A172 (cell line): Measurements from ENCODE around the gene NLRC5. TPM values are rescaled to one million over a fixed set of nuclear protein-coding genes. Genes with fewer than 3 reads are reported as not detected.
"Not testable (repeated sequence)": the region's sequence is repeated elsewhere in the genome, so short reads cannot be mapped to it uniquely, and the experiment has no call there.

Experiments used
- DNase-seq: peaks from one replicate; pipeline ENCODE4 v3.0.0-alpha.2; 2015; ENCODE audit warnings: low spot score
- total RNA-seq: library from RNA; depleted of rRNA; stranded (reverse); fragments of >200 nt; shearing (Covaris generic); gene quantifications from 2 replicates; pipeline ENCODE4 v1.2.3, GENCODE V29; 2014

The NLRC5 gene
- total RNA-seq, 1 experiment from 2014 or later = 20.2 TPM

GRCh38 chr16:56998861-56999260 is 9.5 kb downstream of the NLRC5 start:
- DNase-seq = no peak

- DNase-seq = peak; percentile 20
These were observed 10.3 kb downstream of the NLRC5 start for GRCh38 chr16:56999409-57000270.

GRCh38 chr16:57000271-57001025 is 11.1 kb downstream of the NLRC5 start:
- peak; percentile 99 for DNase-seq

GRCh38 chr16:57001026-57001679 is 11.8 kb downstream of the NLRC5 start:
- DNase-seq = no peak

GRCh38 chr16:57003439-57004386 is 14.4 kb downstream of the NLRC5 start:
- DNase-seq = no peak

- DNase-seq = no peak
These were observed 15.3 kb downstream of the NLRC5 start for GRCh38 chr16:57004387-57005250.

GRCh38 chr16:57005597-57005996 is 16.2 kb downstream of the NLRC5 start:
- DNase-seq = not testable (repeated sequence)

GRCh38 chr16:57007050-57007449 is 17.7 kb downstream of the NLRC5 start:
- no peak for DNase-seq

- no peak for DNase-seq
These were observed 18.2 kb downstream of the NLRC5 start for GRCh38 chr16:57007530-57007929.

- DNase-seq = no peak
These were observed 19.1 kb downstream of the NLRC5 start for GRCh38 chr16:57008440-57008839.

- no peak for DNase-seq
These were observed 20.4 kb downstream of the NLRC5 start for GRCh38 chr16:57009643-57010170.

GRCh38 chr16:57012353-57012752 is 23.0 kb downstream of the NLRC5 start:
- DNase-seq = no peak

- peak; percentile 59 for DNase-seq
These were observed 23.9 kb downstream of the NLRC5 start for GRCh38 chr16:57013229-57013628.

GRCh38 chr16:57013902-57014301 is 24.5 kb downstream of the NLRC5 start:
- DNase-seq = no peak

- no peak for DNase-seq
These were observed 26.9 kb downstream of the NLRC5 start for GRCh38 chr16:57016301-57016700.

GRCh38 chr16:57016831-57017230 is 27.5 kb downstream of the NLRC5 start:
- DNase-seq = no peak

- DNase-seq = peak; percentile 18
These were observed 27.9 kb downstream of the NLRC5 start for GRCh38 chr16:57017251-57017650.

GRCh38 chr16:57019746-57020145 is 30.4 kb downstream of the NLRC5 start:
- no peak for DNase-seq

- no peak for DNase-seq
These were observed 31.3 kb downstream of the NLRC5 start for GRCh38 chr16:57020651-57021050.

GRCh38 chr16:57021757-57022156 is 32.4 kb downstream of the NLRC5 start:
- DNase-seq = no peak
